ENCODE results near the gene RETREG1.
A peak's percentile ranks its signal among the peaks of the same experiment; 100 is the strongest.

RETREG1 gene

DNA sequence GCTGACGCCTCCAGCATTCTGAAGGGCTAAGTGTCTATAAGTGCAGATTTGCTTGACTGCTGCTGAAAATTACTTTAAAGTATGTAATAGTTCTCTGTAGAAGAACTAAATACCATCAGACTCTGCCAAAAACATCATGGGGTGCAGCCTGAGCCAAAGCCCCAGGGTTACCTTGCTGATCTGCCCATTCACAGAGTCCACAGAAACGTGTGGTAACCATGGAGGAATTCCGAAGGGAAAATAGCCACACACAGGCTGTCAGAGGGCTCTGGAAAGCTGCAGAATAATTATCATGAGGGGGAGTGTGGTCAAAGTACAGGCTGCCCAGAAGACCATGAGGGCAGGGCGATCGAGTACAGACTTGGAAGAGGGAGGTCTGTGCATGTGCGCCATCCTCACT lies 36.4 kb downstream of the RETREG1 start:
- no peak for DNase-seq (ENCODE audit: low spot score)

DNA sequence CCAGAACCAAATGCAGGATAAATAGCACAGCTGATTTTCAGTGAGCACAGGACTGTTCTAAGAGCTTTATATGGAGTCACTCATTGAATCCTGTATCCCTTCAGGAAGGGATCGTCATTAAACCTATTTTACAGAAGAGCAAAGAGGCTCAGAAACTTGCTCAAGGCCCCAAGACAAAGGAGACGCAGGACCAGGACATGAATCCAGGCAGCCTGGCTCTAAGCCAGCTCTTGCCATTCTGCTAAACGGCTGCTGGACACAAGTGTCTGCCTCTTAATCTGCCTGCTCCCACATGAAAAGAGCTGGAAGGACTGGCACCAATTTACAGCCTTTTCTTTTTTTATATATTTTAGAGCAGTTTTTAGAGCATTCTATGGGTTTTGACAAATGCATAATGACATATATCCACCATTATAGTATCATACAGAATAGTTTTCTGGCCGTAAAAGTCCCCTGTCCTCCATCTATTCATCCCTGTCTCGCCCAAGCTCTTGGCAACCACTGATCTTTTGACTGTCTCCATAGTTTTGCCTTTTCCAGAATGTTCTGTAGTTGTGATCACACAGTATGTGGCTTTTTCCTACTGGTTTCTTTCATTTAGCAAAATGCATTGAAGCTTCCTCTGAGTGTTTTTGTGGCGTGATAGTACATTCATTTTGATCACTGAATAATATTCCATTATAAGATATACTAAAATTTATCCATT lies 37.5 kb downstream of the RETREG1 start:
- no peak for DNase-seq (ENCODE audit: low spot score)

DNA sequence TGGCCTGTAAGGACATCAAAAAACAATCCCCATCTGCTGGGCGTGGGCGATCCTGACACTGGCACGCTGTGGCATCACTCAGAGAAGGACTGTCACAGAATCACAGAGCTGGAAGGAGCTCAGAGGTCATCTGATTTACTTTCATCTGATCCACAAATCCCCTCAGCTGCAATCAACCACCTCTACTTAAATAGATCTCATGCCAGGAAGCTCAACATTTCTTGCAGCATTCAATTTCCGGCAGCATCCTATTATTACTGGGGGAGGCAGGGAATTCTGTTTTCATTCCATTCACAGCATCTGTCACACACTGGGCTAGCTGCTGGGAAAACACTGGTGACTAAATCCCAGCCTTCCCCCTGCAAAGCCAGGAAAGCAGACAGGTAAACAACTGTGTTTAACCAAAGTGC lies 38.3 kb downstream of the RETREG1 start:
- DNase-seq (ENCODE audit: low spot score), result no peak

DNA sequence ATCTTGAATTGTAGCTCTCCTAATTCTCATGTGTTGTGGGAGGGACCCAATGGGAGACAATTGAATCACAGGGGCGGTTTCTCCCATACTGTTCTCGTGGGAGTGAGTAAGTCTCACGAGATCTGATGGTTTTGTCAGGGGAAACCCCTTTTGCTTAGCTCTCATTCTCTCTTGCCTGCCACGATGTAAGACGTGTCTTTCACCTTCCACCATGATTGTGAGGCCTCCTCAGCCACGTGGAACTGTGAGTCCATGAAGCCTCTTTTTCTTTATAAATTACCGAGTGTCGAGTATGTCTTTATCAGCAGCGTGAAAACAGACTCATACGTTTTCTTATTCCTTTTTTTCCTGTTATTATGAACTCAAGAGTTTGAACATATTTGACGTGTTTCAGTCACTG lies 39.1 kb downstream of the RETREG1 start:
- DNase-seq (ENCODE audit: low spot score), result no peak

DNA sequence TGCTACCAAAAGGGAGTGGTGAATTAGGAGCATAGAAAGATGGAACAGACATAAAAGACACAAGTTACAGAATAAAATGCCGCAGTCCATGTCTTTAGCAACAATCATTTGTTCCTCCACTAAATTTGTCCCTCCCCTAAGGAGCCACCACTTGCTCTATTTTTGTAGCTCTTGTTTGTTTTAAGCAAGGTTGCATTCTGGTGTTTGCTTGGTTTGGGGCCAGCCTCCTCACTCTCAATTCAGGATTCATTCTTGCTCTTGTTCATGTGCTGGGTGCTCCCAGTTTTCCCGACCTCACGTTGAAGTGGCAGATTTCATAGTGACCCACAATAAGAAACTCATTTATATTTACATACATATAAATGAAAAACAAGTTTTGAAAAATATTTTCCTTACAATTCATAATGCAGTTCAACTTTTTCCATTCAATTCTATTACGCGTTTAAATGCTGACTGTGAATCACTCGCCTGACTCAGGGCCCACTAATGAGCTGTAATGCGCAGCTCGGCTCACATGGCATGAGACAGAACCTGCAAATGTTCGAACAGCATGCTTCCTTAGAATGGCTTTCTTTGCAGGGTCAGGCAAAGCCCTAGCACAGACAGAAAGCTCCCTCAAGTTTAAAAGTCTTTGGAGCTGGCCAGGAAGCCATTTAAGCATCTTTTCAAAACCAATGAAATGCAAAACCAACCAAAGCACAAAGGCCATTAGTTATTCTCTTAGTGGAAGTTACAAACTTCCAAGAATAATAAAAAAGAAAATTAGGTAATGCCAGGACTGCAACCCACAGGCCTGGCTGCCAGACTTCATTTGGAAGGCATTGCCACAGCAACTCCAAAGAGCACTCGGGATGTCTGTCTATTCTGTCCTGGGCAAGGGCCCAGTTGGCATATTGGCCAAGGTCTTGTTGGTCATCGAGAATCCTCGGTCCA lies 41.7 kb downstream of the RETREG1 start:
- no peak for DNase-seq (ENCODE audit: low spot score)

DNA sequence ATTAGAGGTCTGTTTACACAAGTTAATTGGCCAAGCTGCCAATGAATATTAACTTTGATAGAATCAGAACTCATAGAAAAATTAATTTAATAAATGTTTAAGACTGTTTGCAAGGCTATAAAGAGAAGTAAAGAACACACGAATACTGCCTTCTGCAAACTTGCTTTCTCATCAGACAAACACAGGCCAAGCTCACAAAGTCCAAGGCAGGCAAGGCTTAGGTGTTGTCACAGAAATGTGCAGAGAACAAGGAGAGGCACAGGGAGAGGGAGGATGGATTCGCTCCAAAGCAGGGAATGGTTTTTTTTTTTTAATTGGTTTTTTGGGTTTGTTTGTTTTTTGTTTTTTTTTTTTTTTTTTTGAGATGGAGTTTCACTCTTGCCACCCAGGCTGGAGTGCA lies 43.4 kb downstream of the RETREG1 start:
- DNase-seq (ENCODE audit: low spot score), result no peak

DNA sequence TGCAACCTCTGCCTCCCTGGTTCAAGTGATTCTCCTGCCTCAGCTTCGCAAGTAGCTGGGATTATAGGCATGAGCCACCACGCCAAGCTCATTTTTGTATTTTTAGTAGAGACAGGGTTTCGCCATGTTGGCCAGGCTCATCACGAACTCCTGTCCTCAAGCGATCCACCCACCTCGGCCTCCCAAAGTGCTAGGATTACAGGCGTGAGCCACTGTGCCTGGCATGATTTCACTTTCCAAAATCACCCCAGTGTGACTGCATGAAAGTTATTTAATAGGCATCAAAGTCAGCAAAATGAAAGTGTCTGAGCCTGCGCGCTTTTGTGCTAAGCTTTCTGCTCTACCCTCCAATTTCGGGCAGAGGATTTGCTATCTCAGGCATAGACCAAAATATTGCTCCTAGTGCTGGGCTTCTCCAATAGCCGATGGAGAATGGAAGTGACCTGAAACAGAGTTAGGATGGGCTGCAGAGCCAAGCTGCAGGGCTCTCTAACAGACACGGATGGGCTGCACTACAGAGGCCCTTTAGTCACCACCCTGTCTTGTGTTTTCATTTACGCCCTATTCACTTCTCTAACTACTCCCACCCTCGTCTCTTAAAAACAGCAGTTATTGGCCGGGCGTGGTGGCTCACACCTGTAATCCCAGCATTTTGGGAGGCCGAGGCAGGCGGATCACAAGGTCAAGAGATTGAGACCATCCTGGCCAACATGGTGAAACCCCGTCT lies 44.3 kb downstream of the RETREG1 start:
- DNase-seq (ENCODE audit: low spot score), result no peak

DNA sequence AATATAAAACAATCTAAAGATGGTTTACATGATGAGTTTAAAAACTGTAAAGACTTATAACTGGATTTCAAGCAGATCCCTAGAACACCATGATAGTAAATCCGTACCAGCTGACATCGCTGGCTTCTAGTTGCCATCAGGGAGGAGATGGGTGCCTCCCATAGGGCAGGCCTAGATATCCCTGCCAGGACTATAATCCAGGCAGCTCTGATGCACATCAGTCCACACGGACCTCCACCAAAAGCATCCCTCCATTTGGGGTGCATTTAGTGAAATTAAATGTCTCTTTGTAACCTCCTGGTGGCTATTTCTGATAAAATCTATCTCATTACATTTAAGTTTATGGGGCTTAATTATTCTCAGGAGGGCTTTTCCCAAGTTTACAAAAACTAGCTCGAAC lies 45.8 kb downstream of the RETREG1 start:
- DNase-seq (ENCODE audit: low spot score), result no peak

DNA sequence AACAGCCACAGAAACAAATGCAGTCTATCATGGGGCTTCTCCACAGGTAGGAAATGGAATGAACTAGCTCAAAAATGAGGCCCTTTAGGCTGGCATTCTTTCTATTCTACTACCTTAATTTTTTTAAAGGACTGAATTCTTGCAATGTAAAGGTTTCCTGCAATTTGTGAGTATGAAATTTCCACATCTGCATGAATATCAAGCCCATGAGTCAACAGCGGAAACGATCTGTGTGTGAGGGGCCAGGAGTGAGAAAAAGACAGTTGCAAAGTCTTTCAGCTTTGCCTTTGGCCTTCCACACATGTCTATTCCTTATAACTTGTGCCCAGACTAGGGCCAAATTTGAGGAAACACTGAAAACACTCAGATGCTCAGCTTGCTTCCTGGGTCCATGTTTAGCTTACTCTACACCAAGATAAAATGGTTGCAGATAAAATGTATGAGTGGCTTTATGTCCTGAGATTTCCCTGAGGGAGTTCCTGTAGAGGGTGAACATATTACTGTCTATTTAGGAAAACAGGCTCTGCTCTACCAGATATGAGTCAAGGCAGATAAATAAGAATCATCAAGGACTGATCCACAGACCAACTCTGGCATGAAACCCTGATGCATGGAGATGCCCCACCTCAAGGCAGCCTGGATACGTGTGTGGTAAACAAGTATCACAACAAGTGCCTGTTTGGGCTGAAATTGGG lies 46.5 kb downstream of the RETREG1 start:
- no peak for DNase-seq (ENCODE audit: low spot score)

DNA sequence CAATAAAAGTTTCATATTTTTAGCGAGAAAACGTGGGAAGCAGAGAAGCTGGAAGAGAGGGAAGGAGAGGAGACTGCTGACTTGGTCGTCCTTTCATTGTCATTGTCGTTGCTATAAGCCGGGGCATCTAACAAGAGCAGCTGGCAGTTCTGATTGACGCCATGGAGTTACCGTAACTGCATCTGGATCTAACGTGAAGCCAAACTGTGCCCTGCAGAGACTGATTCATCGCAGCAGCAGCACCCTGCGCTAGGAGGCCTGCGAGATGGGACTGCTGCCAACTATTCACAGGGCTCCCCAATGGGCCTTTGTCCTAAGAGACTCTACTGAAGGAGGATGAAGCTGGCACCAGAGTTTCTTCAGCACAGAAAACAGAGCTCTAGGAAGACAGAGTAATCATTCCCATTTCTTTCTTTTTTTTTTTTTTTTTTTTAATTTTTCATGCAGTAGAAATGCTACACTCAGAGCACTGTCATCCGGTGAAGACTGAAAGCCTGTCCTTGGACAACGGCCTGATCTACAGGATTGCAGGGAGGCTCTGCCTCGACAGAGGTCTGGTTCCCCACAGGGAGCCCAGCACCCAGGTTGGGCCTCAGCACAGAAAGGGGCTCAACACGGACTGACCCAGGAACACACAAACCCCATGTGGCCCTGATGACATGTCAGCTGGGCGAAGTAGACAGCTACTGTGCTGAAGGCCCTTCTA lies 47.8 kb downstream of the RETREG1 start:
- no peak for DNase-seq (ENCODE audit: low spot score)

DNA sequence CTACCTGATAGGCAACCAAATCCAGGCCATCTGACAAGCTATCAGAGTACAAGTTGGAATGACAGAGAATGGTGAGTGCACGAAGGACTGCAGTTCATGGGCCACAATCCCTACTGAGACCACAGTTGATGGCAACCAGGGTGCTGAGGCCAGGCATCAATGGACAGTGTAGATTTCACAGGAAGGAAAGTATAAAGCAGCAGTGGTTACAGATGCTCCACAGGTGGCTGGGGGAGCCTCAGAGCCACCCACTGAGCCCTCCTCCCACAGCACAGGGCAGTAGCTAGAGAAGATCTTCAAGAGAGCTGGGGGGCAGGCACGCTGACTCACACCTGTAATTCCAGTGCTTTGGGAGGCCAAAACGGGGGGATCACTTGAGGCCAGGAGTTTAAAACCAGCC lies 49.4 kb downstream of the RETREG1 start:
- DNase-seq (ENCODE audit: low spot score), result no peak

DNA sequence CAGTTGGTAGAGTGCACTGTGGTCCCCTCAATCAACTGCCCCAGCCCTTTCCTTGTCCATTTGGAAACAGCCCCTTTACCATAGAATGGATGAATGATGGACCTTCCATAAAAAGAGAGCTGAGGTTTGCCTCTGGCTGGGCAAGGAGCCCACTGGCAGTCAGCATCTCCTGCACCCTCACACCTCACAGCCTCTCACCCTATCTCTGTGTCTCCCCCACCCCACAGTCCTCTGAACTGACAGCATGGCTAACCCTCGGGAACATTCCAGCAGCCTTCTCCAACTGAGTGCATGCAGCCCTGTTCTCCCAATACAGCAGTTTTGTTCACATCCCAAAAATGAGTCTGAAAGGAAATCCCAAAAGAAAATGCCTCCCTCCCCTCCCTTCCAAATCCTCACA lies 51.7 kb downstream of the RETREG1 start:
- DNase-seq (ENCODE audit: low spot score), result no peak

DNA sequence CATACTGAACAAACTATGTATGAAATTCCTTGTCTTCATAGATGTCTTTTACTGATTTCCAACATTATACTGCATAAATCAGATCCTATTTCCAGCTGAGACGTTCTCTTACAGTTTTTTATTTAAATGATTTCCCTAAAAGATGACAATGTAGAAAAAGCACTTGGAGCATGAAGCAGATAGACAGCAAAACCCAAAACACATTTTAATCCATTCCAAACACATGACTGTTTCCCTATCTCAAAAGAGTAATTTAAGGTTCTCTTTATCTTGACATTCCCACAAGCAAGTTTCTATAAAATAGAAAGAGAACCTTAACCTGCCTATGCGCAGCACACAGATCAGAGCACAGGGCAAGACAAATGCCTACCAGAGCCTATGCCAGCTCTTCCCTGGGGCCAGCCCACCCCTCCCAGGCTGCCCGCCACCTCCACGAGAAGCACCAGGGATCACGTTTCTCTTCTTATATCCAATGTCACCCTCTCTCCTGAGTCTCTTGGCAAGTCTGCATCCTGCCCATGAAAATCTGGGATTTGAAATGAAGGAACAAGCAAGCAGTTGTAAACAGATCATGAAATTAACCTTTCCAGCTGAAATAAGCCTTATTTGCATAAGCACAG lies 52.4 kb downstream of the RETREG1 start:
- DNase-seq (ENCODE audit: low spot score), result no peak

DNA sequence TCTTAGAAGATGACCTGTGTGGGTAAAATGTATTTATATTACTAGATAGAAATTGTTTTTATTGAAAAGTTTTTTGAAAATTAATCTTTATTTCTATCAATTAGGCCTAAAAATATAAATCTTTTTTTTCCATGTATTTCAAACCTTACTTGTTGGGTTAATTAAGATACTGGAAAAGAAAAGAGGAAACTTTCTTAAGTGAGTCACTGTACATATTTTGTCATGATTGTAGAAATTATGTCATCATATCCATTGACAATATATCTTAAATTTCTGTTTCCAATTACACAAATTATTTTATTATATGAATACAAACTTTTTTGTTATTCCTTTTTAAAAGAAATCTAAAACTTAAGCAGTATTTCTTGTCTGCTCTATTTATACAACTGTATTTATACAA lies 53.1 kb downstream of the RETREG1 start:
- no peak for DNase-seq (ENCODE audit: low spot score)

DNA sequence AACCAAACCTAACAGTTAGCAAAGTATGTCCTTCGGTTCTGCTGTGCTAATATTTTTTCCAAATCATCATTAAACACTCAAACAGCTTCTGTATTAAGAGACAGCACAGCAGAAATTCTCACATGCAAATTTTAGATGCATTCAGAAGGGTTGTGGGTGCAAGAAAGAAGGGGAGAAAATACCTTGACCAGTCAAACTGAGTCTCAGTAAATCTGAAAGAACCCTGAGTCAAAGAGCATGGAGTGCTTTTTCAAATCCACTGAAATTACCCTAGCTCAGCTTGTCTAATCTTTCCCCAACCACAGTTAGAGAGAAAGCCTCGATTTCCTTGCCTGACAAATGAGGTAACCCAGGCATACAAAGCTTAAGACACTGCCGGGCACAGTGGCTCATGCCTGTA lies 55.1 kb downstream of the RETREG1 start:
- no peak for DNase-seq (ENCODE audit: low spot score)

DNA sequence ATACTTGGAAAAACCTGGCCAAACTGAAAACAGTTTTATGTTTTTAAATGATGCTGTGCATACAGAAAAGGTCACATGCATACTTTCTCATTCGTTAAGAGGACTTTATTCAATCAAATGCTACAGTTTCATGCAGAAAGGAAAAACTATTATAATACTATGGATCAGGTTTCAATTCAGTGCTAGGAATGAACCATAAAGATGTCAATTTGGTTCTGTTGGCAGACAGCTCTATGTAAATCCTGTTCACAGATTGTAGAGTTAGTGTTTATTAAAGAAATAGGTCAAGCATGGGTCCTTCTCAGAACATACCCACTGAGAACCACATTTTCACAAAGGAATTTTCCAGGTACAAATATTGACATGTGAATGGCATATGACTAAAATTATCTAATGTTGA lies 57.1 kb downstream of the RETREG1 start:
- DNase-seq (ENCODE audit: low spot score), result no peak

DNA sequence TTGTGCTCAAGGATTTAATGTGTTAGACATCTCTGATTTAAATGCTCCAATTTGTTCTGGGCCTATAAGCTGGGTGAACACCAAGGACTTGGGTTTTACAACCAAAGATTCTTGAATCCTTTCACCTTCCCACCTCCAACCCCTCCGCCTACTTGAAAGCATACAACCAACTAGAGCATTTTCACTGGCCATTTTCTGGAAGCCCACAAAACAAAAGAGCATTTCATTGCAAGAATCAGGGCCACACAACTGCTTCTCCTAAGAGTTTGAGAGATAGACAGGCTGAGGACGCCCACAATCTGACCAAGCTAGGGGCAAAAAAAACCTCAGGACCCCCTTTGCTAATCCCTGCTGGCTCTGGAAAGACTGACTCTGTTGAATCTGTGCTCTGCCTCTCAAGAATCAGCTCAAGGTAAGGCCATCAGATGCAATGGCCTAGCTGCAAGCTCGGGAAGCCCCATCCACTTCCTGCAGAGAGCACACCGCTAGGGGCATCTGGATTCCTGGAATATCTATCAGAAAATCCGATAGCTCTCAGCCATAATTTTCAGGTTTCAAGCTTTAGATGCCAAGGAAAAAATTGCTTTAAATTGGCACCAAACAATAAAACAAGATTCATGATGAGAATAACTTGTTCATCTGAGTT lies 57.7 kb downstream of the RETREG1 start:
- no peak for DNase-seq (ENCODE audit: low spot score)

DNA sequence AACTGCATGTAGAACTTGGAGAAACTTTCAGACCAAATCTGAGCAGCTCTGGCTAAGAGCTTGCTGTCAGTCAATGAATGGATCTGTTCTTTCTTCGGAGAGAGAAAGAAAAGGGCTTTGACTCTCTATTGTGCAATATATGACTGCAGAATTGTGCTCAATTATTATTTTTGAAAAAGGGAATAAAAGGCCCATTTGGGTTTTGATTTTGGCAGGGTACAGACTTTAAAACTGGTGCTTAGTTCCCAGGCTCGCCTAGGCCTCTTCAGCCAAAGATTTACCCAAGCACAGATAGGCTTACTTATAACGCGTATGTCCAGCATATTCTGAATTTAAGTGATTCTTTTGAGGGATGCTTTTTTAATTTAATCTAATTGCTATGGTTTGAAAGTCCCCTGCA lies 59.3 kb downstream of the RETREG1 start:
- no peak for DNase-seq (ENCODE audit: low spot score)

DNA sequence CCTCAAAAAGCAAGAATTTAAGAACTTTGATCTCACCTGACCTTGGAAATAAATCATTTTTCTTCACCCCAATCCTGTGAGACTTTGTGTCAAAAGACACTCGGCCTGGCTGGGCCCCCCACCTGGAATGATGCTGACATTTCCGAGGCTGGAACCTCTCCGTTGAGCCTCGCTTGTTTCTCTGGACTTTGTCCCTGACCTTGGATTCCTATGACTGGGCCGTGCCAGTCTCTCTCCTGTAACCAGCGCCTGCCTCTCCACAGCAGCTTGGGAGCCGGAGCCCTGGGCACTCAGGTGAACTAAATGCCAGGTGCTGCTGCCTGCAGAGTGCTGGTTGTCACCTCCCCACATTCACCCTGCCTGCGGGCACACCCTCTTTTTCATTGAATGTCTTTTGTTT lies 62.7 kb downstream of the RETREG1 start:
- DNase-seq (ENCODE audit: low spot score), result no peak

DNA sequence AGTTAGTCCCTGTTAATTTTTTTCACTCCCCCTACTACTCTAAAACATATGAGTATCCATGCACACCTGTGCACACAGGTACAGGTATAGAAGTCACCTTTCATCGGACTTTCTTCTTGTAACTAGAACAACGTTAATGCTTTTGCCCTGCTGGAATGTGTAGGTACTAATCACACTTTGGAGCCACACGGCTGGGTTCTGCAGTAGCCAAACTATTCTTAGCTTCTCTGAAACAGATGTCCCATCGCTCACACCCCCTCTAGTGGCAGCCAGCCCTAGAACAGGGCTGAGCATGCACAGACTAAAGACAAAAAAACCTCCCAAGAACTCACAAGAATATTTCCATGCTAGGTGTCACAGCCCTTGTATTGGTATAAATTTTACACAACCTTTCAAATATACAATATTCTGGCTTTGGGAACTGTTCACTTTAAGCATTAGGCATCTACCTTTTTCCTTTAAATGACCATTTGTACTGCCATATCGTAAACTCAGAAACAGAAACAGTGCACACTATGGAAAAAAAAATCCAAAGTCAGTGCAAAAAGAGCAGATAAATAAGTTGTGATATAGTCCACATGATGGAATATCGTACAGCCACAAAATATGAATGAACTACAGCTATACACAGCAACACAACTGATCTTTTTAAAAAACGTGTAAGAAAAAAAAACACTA lies 64.0 kb downstream of the RETREG1 start:
- peak; percentile 75 for DNase-seq (ENCODE audit: low spot score)
